ENCODE results near the gene TRHDE.

Gene TRHDE

DNA sequence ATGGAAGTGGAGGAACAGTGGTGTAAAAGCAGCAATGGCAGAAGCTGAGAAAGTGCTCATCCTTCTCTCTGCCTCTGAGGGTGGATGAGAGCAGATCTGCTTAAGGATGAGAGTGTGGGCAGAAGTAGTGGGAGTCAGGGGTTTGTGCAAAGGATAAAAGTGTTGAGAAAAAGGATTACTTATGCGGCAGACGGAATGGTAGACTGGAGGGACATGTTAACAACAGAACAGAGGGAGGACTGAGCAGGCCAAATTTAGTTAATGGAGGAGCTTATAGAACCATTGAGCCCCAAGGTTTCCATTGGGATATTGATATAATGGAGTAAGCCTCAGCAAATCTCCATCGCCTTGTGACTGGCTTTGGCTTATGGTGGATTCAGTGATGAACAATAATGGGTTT, 25.5 kb downstream of the TRHDE start:
- WGBS, 2 donors (ENCODE audit: extremely low coverage in 2 of 2, insufficient read length in 2 of 2, insufficient replicate concordance in 1 of 2) = no CpG with 5 or more reads among the region's 3 CpGs
- no peak for DNase-seq (ENCODE audit: low spot score)
- Histone ChIP-seq H3K18ac (ENCODE audit: low read length) (no peak overlapping the region), H3K79me1 (ENCODE audit: low read depth, low read length) (no peaks in the 10 kb centered on the region), H2AK5ac (ENCODE audit: low read depth, low read length) (no peak overlapping the region), H2BK12ac (ENCODE audit: low read length) (no peak overlapping the region), H3K27ac (replicated peaks; ENCODE audit: low read length) (no peak overlapping the region), H4K8ac (ENCODE audit: low read depth, low read length) (no peak overlapping the region), H2AFZ (ENCODE audit: low read length) (no peak overlapping the region), H2BK120ac (ENCODE audit: low read depth, low read length) (no peak overlapping the region), H3K9ac (ENCODE audit: low read depth, low read length, poor library complexity) (no peak overlapping the region), H3K23ac (ENCODE audit: low read depth, low read length, poor library complexity) (no peak overlapping the region), H3K4me1 (ENCODE audit: control insufficient read depth in 2 of 2, insufficient read depth in 1 of 2, low read depth in 1 of 2, low read length in 2 of 2) (no peaks in the 10 kb centered on the region), H3K9me3 (replicated peaks in 1 of 2; ENCODE audit: control insufficient read depth in 2 of 2, insufficient read depth in 1 of 2, low read depth in 1 of 2, low read length in 2 of 2) (no peaks in the 10 kb centered on the region), H4K91ac (ENCODE audit: low read depth, low read length, poor library complexity) (no peak overlapping the region), H3K4ac (ENCODE audit: low read length) (no peak overlapping the region), H2BK5ac (ENCODE audit: low read length) (no peak overlapping the region), H3K14ac (ENCODE audit: low read length) (no peak overlapping the region), H3K4me2 (ENCODE audit: insufficient read depth, low read length, poor library complexity, severe bottlenecking) (no peak overlapping the region), H3K27me3 (ENCODE audit: control insufficient read depth in 3 of 3, insufficient read depth in 3 of 3, low read depth in 1 of 3, low read length in 3 of 3) (no peaks in the 10 kb centered on the region), H3K4me3 (ENCODE audit: low read length in 2 of 2) (no peak overlapping the region), H3K36me3 (replicated peaks in 1 of 2; ENCODE audit: control insufficient read depth in 2 of 2, insufficient read depth in 2 of 2, low read length in 2 of 2) (no peaks in the 10 kb centered on the region), H2BK15ac (ENCODE audit: low read length) (no peak overlapping the region)

DNA sequence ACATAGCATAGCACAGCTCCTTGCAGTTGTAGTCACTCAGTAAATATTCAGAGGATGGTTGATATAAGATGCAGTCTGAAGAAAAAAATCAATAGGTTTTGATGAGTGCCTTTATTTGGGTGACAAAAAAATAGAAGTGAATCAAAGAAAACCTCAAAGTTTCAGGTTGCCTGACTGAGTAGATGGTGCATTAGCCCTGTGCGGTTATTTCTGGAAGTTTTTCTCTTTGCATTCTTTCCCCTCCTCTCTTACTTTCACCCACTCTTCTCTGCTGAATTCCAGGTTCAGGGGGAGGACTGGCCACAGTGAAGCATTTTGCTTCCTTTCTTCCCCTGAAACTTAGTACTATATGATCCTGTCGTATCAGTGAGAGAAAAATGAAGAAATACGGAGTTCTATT, 28.6 kb downstream of the TRHDE start:
- no peak overlapping the region for H3K14ac ChIP-seq (ENCODE audit: low read length)
- no peak overlapping the region for H4K91ac ChIP-seq (ENCODE audit: low read depth, low read length, poor library complexity)
- no CpG with 5 or more reads among the region's 3 CpGs for WGBS, 2 donors (ENCODE audit: extremely low coverage in 2 of 2, insufficient read length in 2 of 2, insufficient replicate concordance in 1 of 2)

GRCh38 chr12:72304751-72305150, 32.6 kb downstream of the TRHDE start:
- no peak overlapping the region for H2BK15ac ChIP-seq (ENCODE audit: low read length)
- no peaks in the 10 kb centered on the region for H3K9me3 ChIP-seq (replicated peaks in 1 of 2; ENCODE audit: control insufficient read depth in 2 of 2, insufficient read depth in 1 of 2, low read depth in 1 of 2, low read length in 2 of 2)
- H3K18ac ChIP-seq (ENCODE audit: low read length) = no peak overlapping the region
- H2AK5ac ChIP-seq (ENCODE audit: low read depth, low read length) = no peak overlapping the region
- no peak overlapping the region for H3K23ac ChIP-seq (ENCODE audit: low read depth, low read length, poor library complexity)
- H3K4ac ChIP-seq (ENCODE audit: low read length) = no peak overlapping the region
- H3K14ac ChIP-seq (ENCODE audit: low read length) = no peak overlapping the region
- H3K27ac ChIP-seq (replicated peaks; ENCODE audit: low read length) = no peak overlapping the region
- no peak overlapping the region for H4K91ac ChIP-seq (ENCODE audit: low read depth, low read length, poor library complexity)
- no peak overlapping the region for H3K9ac ChIP-seq (ENCODE audit: low read depth, low read length, poor library complexity)
- no peak overlapping the region for H4K8ac ChIP-seq (ENCODE audit: low read depth, low read length)
- H2BK5ac ChIP-seq (ENCODE audit: low read length) = no peak overlapping the region
- H3K27me3 ChIP-seq (ENCODE audit: control insufficient read depth in 3 of 3, insufficient read depth in 3 of 3, low read depth in 1 of 3, low read length in 3 of 3) = no peaks in the 10 kb centered on the region
- H3K79me1 ChIP-seq (ENCODE audit: low read depth, low read length) = no peaks in the 10 kb centered on the region
- H3K4me3 ChIP-seq (ENCODE audit: low read length in 2 of 2) = no peak overlapping the region
- H3K4me2 ChIP-seq (ENCODE audit: insufficient read depth, low read length, poor library complexity, severe bottlenecking) = no peak overlapping the region
- no peak for DNase-seq (ENCODE audit: low spot score)
- WGBS, 2 donors (ENCODE audit: extremely low coverage in 2 of 2, insufficient read length in 2 of 2, insufficient replicate concordance in 1 of 2) = no CpG with 5 or more reads among the region's 2 CpGs
- H2BK120ac ChIP-seq (ENCODE audit: low read depth, low read length) = no peak overlapping the region
- no peak overlapping the region for H2AFZ ChIP-seq (ENCODE audit: low read length)
- no peaks in the 10 kb centered on the region for H3K4me1 ChIP-seq (ENCODE audit: control insufficient read depth in 2 of 2, insufficient read depth in 1 of 2, low read depth in 1 of 2, low read length in 2 of 2)
- H3K36me3 ChIP-seq (replicated peaks in 1 of 2; ENCODE audit: control insufficient read depth in 2 of 2, insufficient read depth in 2 of 2, low read length in 2 of 2) = no peaks in the 10 kb centered on the region
- H2BK12ac ChIP-seq (ENCODE audit: low read length) = no peak overlapping the region

More for the DNA sequence above, 28.6 kb downstream of the TRHDE start:
- H2BK120ac ChIP-seq (ENCODE audit: low read depth, low read length) = no peak overlapping the region
- H2AK5ac ChIP-seq (ENCODE audit: low read depth, low read length) = no peak overlapping the region
- no peaks in the 10 kb centered on the region for H3K36me3 ChIP-seq (replicated peaks in 1 of 2; ENCODE audit: control insufficient read depth in 2 of 2, insufficient read depth in 2 of 2, low read length in 2 of 2)
- no peak overlapping the region for H3K27ac ChIP-seq (replicated peaks; ENCODE audit: low read length)
- no peak overlapping the region for H2BK12ac ChIP-seq (ENCODE audit: low read length)
- DNase-seq (ENCODE audit: low spot score) = no peak
- H4K8ac ChIP-seq (ENCODE audit: low read depth, low read length) = no peak overlapping the region
- H3K4me2 ChIP-seq (ENCODE audit: insufficient read depth, low read length, poor library complexity, severe bottlenecking) = no peak overlapping the region
- H2AFZ ChIP-seq (ENCODE audit: low read length) = no peak overlapping the region
- no peak overlapping the region for H3K4ac ChIP-seq (ENCODE audit: low read length)
- no peaks in the 10 kb centered on the region for H3K4me1 ChIP-seq (ENCODE audit: control insufficient read depth in 2 of 2, insufficient read depth in 1 of 2, low read depth in 1 of 2, low read length in 2 of 2)
- no peak overlapping the region for H3K9ac ChIP-seq (ENCODE audit: low read depth, low read length, poor library complexity)
- no peak overlapping the region for H2BK5ac ChIP-seq (ENCODE audit: low read length)
- H3K4me3 ChIP-seq (ENCODE audit: low read length in 2 of 2) = no peak overlapping the region
- H3K79me1 ChIP-seq (ENCODE audit: low read depth, low read length) = no peaks in the 10 kb centered on the region
- H3K9me3 ChIP-seq (replicated peaks in 1 of 2; ENCODE audit: control insufficient read depth in 2 of 2, insufficient read depth in 1 of 2, low read depth in 1 of 2, low read length in 2 of 2) = no peaks in the 10 kb centered on the region
- no peak overlapping the region for H3K18ac ChIP-seq (ENCODE audit: low read length)
- no peaks in the 10 kb centered on the region for H3K27me3 ChIP-seq (ENCODE audit: control insufficient read depth in 3 of 3, insufficient read depth in 3 of 3, low read depth in 1 of 3, low read length in 3 of 3)
- no peak overlapping the region for H3K23ac ChIP-seq (ENCODE audit: low read depth, low read length, poor library complexity)
- no peak overlapping the region for H2BK15ac ChIP-seq (ENCODE audit: low read length)

- H4K91ac ChIP-seq (ENCODE audit: low read depth, low read length, poor library complexity) = no peak overlapping the region
- DNase-seq (ENCODE audit: low spot score) = no peak
- H2AK5ac ChIP-seq (ENCODE audit: low read depth, low read length) = no peak overlapping the region
- no peak overlapping the region for H2BK5ac ChIP-seq (ENCODE audit: low read length)
- no peak overlapping the region for H3K4ac ChIP-seq (ENCODE audit: low read length)
- no peak overlapping the region for H3K4me2 ChIP-seq (ENCODE audit: insufficient read depth, low read length, poor library complexity, severe bottlenecking)
- H3K14ac ChIP-seq (ENCODE audit: low read length) = no peak overlapping the region
- H3K79me1 ChIP-seq (ENCODE audit: low read depth, low read length) = no peaks in the 10 kb centered on the region
- peaks cover 0 to 2% of the 10 kb centered on the region in 2 donors for H3K4me1 ChIP-seq (ENCODE audit: control insufficient read depth in 2 of 2, insufficient read depth in 1 of 2, low read depth in 1 of 2, low read length in 2 of 2)
- H3K4me3 ChIP-seq (ENCODE audit: low read length in 2 of 2) = no peak overlapping the region
- no peak overlapping the region for H3K18ac ChIP-seq (ENCODE audit: low read length)
- H3K9me3 ChIP-seq (replicated peaks in 1 of 2; ENCODE audit: control insufficient read depth in 2 of 2, insufficient read depth in 1 of 2, low read depth in 1 of 2, low read length in 2 of 2) = no peaks in the 10 kb centered on the region
- no peak overlapping the region for H2BK15ac ChIP-seq (ENCODE audit: low read length)
- no peak overlapping the region for H2BK120ac ChIP-seq (ENCODE audit: low read depth, low read length)
- WGBS, 2 donors (ENCODE audit: extremely low coverage in 2 of 2, insufficient read length in 2 of 2, insufficient replicate concordance in 1 of 2) = no CpG with 5 or more reads among the region's 6 CpGs
- H3K27ac ChIP-seq (replicated peaks; ENCODE audit: low read length) = no peak overlapping the region
- no peak overlapping the region for H2AFZ ChIP-seq (ENCODE audit: low read length)
- no peak overlapping the region for H3K23ac ChIP-seq (ENCODE audit: low read depth, low read length, poor library complexity)
- H3K27me3 ChIP-seq (ENCODE audit: control insufficient read depth in 3 of 3, insufficient read depth in 3 of 3, low read depth in 1 of 3, low read length in 3 of 3) = no peaks in the 10 kb centered on the region
- no peaks in the 10 kb centered on the region for H3K36me3 ChIP-seq (replicated peaks in 1 of 2; ENCODE audit: control insufficient read depth in 2 of 2, insufficient read depth in 2 of 2, low read length in 2 of 2)
- H3K9ac ChIP-seq (ENCODE audit: low read depth, low read length, poor library complexity) = no peak overlapping the region
- H4K8ac ChIP-seq (ENCODE audit: low read depth, low read length) = no peak overlapping the region
- H2BK12ac ChIP-seq (ENCODE audit: low read length) = no peak overlapping the region
Observed at GRCh38 chr12:72307229-72307628, 35.1 kb downstream of the TRHDE start.

All from neuronal stem cell (in vitro differentiated cells).